ENCODE data around the gene MGARP. TPM values are rescaled to one million over a fixed set of nuclear protein-coding genes. Genes with fewer than 3 reads are reported as not detected.

The MGARP gene
- total RNA-seq, 1 donor from 2014 or later: 0.22 TPM

- Mint-ChIP-seq H3K27ac (no peak overlapping the region), H3K27me3 (no peaks in the 10 kb centered on the region), H3K36me3 (ENCODE audit: insufficient read depth) (no peaks in the 10 kb centered on the region), H3K9me3 (ENCODE audit: low read depth) (no peaks in the 10 kb centered on the region), H3K4me1 (ENCODE audit: low read depth) (no peaks in the 10 kb centered on the region), H3K4me3 (ENCODE audit: low read depth) (no peak overlapping the region)
- no peak for TF ChIP-seq CTCF (IDR thresholded peaks at IDR 0.05; ENCODE audit: unreplicated experiment)
- no peak for DNase-seq (ENCODE audit: low spot score, unreplicated experiment)
These were observed 60.5 kb downstream of the MGARP start for GRCh38 chr4:139219450-139220055.

Other genes with a start within 250 kb of the MGARP start
- gene ELF2, start 103.0 kb downstream of the MGARP start, total RNA-seq: 51.5 and 56.5 TPM in 2 replicates
- gene NAA15, start 21.3 kb upstream of the MGARP start, total RNA-seq: 52.8 and 53.9 TPM in 2 replicates
- 47.4 and 52.0 TPM in 2 replicates for gene NDUFC1, start 22.3 kb upstream of the MGARP start, total RNA-seq
- 14.2 and 14.4 TPM in 2 replicates for gene RAB33B, start 173.9 kb upstream of the MGARP start, total RNA-seq